Stimulated activated CD4-positive, alpha-beta T cell treated with anti-CD3 and anti-CD28 coated beads, Interleukin-2, amount 100 ng/mL, for 4 hours (primary cell): ENCODE data around the gene EHD2.
"Not testable (repeated sequence)": the region's sequence is repeated elsewhere in the genome, so short reads cannot be mapped to it uniquely, and the experiment has no call there.

ENCODE experiments used
- DNase-seq: peaks from one replicate; pipeline ENCODE4 v3.0.0-alpha.2; 2020; ENCODE audit warnings: low read depth

The EHD2 gene

GRCh38 chr19:47716270-47716937, 3.2 kb downstream of the EHD2 start:
- no peak for DNase-seq

DNA sequence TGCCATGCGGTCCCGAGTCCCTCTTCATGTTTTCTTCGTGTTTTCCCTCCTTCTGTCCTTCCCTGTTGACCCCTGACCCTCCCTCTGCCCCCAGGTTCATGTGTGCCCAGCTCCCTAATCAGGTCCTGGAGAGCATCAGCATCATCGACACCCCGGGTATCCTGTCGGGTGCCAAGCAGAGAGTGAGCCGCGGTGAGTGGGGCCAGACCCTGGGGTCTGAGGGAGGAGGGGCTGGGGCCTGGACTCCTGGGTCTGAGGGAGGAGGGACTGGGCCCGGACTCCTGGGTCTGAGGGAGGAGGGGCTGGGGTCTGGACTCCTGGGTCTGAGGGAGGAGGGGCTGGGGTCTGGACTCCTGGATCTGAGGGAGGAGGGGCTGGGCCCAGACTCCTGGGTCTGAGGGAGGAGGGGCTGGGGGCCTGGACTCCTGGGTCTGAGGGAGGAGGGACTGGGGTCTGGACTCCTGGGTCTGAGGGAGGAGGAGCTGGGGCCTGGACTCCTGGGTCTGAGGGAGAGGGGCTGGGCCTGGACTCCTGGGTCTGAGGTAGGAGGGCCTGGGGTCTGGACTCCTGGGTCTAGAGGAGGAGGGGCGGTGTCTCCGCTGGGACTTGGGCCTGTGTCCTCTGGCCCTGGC, 5.3 kb downstream of the EHD2 start:
- DNase-seq: not testable (repeated sequence)

- no peak for DNase-seq
These were observed 6.0 kb downstream of the EHD2 start for GRCh38 chr19:47719047-47719859.

DNA sequence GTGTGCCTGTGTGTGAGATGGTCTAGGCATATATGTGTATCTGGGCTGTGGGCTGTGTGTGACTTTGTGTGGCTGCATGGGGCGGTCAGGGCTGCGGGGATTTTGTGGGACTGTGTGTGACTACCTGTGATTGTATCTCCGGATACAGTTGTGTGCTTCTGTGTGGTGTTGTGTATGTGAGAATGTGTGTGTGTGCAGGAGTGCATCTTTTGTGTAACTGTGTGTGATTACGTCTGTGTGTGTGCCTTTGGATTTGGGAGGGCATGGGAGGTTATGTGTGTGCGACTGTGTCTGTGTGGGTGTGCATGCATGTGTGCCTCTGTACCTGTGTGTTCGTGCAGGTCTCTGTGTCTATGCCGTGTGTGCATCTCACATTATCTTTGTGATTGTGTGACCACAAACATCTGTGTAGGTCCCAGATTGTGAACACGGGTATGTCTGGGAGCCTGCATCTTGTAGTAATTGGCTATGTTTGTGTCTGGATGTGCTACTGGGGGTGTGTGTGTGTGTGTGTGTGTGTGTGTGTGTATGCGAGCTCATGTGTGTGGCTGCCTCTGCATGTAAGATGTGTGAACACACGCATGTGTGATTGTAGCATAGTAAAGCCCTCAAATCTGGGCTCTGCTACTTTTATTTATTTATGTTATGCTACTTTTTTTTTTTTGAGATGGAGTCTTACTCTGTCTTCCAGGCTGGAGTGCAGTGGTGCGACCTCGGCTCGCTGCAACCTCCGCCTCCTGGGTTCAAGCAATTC, 7.6 kb downstream of the EHD2 start:
- no peak for DNase-seq

DNA sequence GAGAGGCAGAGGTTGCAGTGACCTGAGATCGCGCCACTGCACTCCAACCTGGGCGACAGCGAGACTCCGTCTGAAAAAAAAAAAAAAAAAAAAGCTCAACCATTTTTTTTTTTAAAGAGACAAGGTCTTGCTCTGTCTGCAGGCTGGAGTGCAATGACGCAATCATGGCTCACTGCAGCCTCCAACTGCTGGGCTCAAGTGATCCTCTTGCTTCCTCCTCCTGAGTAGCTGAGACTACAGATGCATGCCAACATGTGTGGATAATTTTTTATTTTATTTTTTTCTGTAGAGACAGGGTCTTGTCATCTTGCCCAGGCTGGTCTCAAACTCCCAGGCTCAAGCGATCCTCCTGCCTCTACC, 10.3 kb downstream of the EHD2 start:
- DNase-seq: no peak

GRCh38 chr19:47725759-47726401, 12.7 kb downstream of the EHD2 start:
- DNase-seq: no peak

DNA sequence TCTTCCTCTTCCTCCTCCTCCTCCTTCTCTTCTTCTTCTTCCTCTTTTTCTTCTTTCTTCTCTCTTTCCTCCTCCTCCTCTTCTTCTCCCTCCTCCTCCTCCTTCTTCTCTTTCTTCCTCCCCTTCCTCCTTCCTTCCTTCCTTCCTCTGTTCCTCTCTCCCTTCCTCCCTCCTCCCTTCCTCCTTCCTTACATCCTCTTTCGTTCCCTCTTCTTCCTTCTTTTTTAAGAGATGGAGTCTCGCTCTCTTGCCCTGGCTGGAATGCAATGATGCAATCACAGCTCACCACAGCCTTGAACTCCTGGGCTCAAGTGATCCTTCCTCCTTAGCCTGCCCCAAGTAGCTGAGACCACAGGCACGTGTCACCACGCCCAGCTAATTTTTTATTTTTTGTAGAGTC, 13.2 kb downstream of the EHD2 start:
- no peak for DNase-seq

GRCh38 chr19:47728295-47728694, 15.1 kb downstream of the EHD2 start:
- not testable (repeated sequence) for DNase-seq

DNA sequence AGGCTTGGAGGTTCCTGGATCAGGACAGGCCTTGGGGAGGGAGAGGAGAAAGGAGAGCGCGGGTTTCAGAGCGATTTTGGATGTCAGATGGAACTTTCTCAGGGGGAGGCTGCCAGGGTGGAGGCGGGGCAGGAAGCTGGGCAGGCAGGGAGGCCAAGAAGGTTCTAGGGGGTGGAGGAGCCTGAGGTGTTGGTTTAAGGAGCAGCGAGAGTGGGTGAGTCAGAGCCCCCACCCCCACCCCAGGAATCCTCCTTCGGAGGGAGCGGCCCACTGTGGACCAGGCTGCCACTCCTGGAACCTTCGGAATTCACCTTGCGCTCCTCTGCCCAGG, 16.2 kb downstream of the EHD2 start:
- peak; percentile 10 for DNase-seq

DNA sequence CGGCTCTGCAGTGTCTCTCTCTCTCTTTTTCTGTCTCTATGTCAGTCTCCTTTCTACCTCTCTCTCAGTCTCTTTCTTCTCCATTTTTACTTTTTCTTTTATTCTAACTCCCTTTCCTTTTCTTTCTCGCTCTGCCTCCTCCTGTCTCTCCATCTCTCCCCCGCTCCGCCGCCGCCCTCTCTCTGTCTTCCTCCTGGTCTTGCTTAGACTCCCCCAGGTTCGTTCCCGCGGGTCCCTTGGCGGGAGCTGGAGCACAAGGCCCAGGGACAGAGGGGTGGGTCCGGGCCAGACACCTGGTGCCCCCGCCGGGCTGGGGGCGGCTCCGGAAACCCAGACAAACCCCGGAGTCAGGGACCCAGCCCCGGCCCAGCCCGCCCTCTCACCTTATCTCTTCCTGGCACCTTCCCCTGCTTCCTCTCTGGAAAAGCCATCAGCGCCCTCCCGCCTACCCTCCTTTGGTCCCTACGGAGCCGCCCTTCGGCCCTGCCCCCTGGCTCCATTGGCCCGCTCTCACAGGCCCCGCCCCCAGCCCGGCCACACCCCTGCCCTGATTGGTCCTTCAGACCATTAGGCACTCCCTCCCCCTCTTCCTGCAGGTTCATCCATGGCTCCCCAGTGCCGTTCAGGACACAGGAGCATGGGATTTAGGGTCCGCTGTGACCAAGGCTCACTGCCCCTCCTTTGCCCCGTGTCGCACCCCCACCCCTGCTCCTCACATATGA, 16.7 kb downstream of the EHD2 start:
- DNase-seq: no peak

GRCh38 chr19:47730521-47730889, 17.3 kb downstream of the EHD2 start:
- DNase-seq: no peak

DNA sequence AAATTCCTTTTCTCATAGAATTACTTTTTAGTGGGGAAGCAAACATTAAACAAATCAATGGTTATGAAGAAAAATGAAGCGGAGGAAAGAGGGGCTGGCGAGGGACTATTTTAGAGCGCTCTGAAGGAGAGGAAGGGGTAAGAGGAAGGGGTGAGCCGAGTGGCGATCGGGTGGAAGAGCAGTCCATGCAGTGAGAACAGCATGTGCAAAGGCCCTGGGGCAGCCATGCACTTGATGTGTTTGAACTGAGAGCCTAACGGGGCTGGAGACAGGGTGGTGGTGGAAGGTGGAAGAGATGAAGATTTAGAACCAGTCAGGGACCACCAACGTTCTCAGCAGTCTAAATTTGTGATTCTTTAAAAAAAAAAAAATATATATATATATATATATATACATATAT, 17.7 kb downstream of the EHD2 start:
- DNase-seq: no peak

DNA sequence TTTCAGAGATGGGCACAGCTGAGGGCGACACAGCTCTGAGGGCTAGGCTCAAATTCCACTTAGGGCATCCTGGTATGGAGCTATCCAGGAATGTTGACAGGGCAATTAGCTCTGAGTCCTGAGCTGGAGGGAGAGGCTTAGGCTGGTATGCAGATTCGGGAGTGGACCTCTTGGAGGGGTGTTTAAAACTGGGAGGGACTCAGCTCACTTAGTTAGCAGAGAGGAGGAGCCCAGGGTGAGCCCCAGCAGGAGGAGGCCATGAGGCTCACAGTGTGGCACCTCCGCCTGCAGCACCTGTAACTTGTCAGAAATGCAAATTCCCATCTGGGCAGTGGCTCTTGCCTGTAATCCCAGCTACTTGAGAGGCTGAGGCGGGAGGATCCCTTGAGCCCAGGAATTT, 21.9 kb downstream of the EHD2 start:
- DNase-seq: no peak

- DNase-seq: no peak
These were observed 27.8 kb downstream of the EHD2 start for GRCh38 chr19:47740866-47741519.

DNA sequence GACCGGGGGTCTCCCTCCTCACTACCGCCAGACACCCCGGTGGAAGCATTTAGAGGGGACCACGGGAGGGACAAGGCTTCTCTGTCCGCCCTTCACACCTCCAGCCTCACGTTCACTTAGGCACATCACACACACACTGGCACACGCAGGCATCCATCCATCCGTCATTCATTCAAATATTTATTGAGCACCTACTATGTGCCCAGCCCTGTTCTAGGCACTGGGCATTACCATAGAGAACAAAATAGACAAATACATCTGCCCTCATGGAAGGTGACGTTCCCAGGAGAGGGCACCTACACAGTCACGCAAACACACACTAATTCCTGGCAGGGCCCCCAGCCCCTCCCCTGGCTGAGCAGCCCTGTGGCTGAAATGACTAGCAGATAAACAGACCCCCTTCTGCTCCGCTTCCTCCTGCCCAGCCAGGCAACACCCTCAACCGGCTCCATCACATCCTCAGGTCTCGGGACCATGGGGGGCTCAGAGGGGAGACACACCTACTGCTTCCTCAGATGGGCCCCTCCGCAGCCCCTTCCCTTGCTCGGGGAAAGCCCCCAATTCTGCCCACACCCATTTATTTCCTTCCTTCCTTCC, 28.4 kb downstream of the EHD2 start:
- DNase-seq: no peak

- no peak for DNase-seq
These were observed 29.4 kb downstream of the EHD2 start for GRCh38 chr19:47742634-47743033.

- peak; percentile 93 for DNase-seq
These were observed 32.0 kb downstream of the EHD2 start, which contains the start of gene NOP53 for GRCh38 chr19:47745010-47745901. Gene NOP53, plus strand, starts transcription at chr19:47745546. Its CDS starts 14 bp downstream, at chr19:47745560.

GRCh38 chr19:47746129-47746528, 32.9 kb downstream of the EHD2 start:
- DNase-seq: not testable (repeated sequence)

DNA sequence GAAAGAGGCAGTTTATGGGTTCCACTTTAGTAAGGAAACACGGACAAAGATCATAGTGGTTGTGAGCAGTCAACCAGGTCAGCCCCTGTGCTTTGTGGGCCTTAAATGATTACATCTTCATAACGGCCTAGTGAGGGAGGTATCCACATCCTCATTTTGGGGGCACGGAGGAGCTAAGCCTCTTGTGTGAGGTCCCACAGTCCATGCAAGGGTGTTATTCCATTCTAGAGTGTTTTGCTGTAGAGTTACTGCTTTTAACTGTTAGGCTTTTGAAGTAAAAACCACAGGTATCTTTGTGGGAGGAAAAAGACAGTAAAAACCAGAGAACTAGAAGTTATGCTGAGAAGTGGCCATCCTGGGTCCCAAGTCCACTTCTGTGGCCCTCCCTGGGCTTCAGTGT, 36.1 kb downstream of the EHD2 start:
- DNase-seq: no peak
